B cell (primary cell): Measurements from ENCODE around the gene MT4.

ENCODE experiments used
- EZH2 ChIP-seq: IDR thresholded peaks from 2 replicates; pipeline ENCODE4 v1.6.1; 2012; ENCODE audit warnings: borderline replicate concordance, low read depth, mild to moderate bottlenecking, moderate library complexity, low read length; ENCODE audit not compliant: insufficient read depth, poor library complexity, severe bottlenecking
- TF ChIP-seq, protein P1 (sequence below): fragments of 200-600 bp; IDR thresholded peaks from one replicate; pipeline ENCODE4 v1.8.0; 2022; ENCODE audit warnings: antibody characterized with exemption, mild to moderate bottlenecking

DNA sequence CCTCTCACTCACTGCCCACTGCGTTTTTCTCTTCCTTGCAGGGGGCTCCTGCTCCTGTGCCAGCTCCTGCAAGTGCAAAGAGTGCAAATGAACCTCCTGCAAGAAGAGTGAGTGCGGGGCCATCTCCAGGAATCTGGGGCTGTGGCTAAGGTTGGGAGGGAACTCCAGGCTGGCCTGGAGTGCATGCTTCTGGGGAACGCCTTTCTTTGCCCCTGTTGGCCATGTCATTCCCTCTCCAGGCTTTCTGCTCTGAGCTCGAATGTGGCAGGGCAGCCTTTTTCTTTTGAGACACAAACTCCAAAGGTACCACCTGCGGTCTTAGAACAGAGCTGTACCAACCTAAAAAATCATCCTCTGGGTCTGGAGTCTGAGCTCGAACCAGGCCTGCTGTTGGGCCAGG, 53.3 kb downstream of the MT4 start:
- no peak for TF ChIP-seq EZH2
- TF ChIP-seq, protein P1, sequence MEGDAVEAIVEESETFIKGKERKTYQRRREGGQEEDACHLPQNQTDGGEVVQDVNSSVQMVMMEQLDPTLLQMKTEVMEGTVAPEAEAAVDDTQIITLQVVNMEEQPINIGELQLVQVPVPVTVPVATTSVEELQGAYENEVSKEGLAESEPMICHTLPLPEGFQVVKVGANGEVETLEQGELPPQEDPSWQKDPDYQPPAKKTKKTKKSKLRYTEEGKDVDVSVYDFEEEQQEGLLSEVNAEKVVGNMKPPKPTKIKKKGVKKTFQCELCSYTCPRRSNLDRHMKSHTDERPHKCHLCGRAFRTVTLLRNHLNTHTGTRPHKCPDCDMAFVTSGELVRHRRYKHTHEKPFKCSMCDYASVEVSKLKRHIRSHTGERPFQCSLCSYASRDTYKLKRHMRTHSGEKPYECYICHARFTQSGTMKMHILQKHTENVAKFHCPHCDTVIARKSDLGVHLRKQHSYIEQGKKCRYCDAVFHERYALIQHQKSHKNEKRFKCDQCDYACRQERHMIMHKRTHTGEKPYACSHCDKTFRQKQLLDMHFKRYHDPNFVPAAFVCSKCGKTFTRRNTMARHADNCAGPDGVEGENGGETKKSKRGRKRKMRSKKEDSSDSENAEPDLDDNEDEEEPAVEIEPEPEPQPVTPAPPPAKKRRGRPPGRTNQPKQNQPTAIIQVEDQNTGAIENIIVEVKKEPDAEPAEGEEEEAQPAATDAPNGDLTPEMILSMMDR = no peak
